KMS-11 (cell line): ENCODE data around the gene NR3C1.

Source experiments
- H2AFZ ChIP-seq: fragments of 200-600 bp; sonication (generic); 2 replicates; pipeline ENCODE4 v1.6.1; 2016; ENCODE audit warnings: antibody characterized with exemption, mixed run types, low read depth
- H3K27ac ChIP-seq: fragments of 200-600 bp; sonication (generic); 2 replicates; pipeline ENCODE4 v1.6.1; 2016; ENCODE audit warnings: mild to moderate bottlenecking, mixed run types
- H3K27me3 ChIP-seq: fragments of 200-600 bp; sonication (generic); 2 replicates; pipeline ENCODE4 v1.6.1; 2017; ENCODE audit warnings: mild to moderate bottlenecking, low read depth, mixed run types, moderate library complexity; ENCODE audit not compliant: insufficient read depth
- H3K36me3 ChIP-seq: fragments of 200-600 bp; sonication (generic); 2 replicates; pipeline ENCODE4 v1.6.1; 2017; ENCODE audit warnings: mild to moderate bottlenecking, mixed run types; ENCODE audit not compliant: insufficient read depth
- H3K4me1 ChIP-seq: fragments of 200-600 bp; sonication (generic); 2 replicates; pipeline ENCODE4 v1.6.1; 2016; ENCODE audit warnings: mild to moderate bottlenecking, low read depth, mixed run types; ENCODE audit not compliant: poor library complexity, severe bottlenecking
- H3K4me2 ChIP-seq: fragments of 200-600 bp; sonication (generic); 2 replicates; pipeline ENCODE4 v1.7.0; 2016; ENCODE audit warnings: mild to moderate bottlenecking, mixed run types
- H3K4me3 ChIP-seq: fragments of 200-600 bp; sonication (generic); IDR thresholded peaks from 2 replicates; pipeline ENCODE4 v1.6.1; 2017; ENCODE audit warnings: low read depth, low read length, mixed read lengths; ENCODE audit not compliant: insufficient read depth
- H3K79me2 ChIP-seq: fragments of 200-600 bp; sonication (generic); 2 replicates; pipeline ENCODE4 v1.6.1; 2016; ENCODE audit warnings: low read depth, mixed run types; ENCODE audit not compliant: insufficient read depth
- H3K9ac ChIP-seq: fragments of 200-600 bp; sonication (generic); 2 replicates; pipeline ENCODE4 v1.6.1; 2016; ENCODE audit warnings: mild to moderate bottlenecking, mixed run types
- H4K20me1 ChIP-seq: fragments of 200-600 bp; sonication (generic); 2 replicates; pipeline ENCODE4 v1.6.1; 2016; ENCODE audit warnings: mild to moderate bottlenecking, mixed run types; ENCODE audit not compliant: insufficient read depth
- CTCF ChIP-seq: fragments of 200-600 bp; sonication (generic); conservative IDR thresholded peaks from 2 replicates; pipeline ENCODE4 v1.6.1; 2017; ENCODE audit warnings: low read depth, mild to moderate bottlenecking, antibody characterized with exemption, low read length, moderate library complexity, mixed read lengths

NR3C1 gene

GRCh38 chr5:143362664-143363227 lies 40.7 kb downstream of the NR3C1 start:
- Histone ChIP-seq H2AFZ (no peak overlapping the region), H3K9ac (no peak overlapping the region), H3K4me3 (no peak overlapping the region), H4K20me1 (peaks cover 97% of the 10 kb centered on the region), H3K27ac (no peak overlapping the region), H3K4me2 (no peak overlapping the region), H3K79me2 (peaks cover 100% of the 10 kb centered on the region), H3K4me1 (peaks cover 98% of the 10 kb centered on the region), H3K36me3 (no peaks in the 10 kb centered on the region), H3K27me3 (no peaks in the 10 kb centered on the region)
- TF ChIP-seq CTCF, result no peak

- H3K27me3 ChIP-seq, result no peaks in the 10 kb centered on the region
- H3K27ac ChIP-seq, result peak overlapping the region; percentile 32; the same call in 1 of the 2 replicates
- no peaks in the 10 kb centered on the region; the same call in 1 of the 2 replicates for H3K36me3 ChIP-seq
- TF ChIP-seq CTCF, result no peak
- no peak overlapping the region for H2AFZ ChIP-seq
- peaks cover 100% of the 10 kb centered on the region for H3K79me2 ChIP-seq
- no peak overlapping the region for H3K9ac ChIP-seq
- H3K4me2 ChIP-seq, result peak overlapping the region; percentile 60
- peaks cover 95% of the 10 kb centered on the region for H4K20me1 ChIP-seq
- peaks cover 98% of the 10 kb centered on the region for H3K4me1 ChIP-seq
- H3K4me3 ChIP-seq, result no peak overlapping the region
These were observed 42.0 kb downstream of the NR3C1 start for GRCh38 chr5:143361438-143361837.

GRCh38 chr5:143360755-143361154 lies 42.7 kb downstream of the NR3C1 start:
- H3K27ac ChIP-seq, result peak overlapping the region; percentile 32; the same call in 1 of the 2 replicates
- no peak overlapping the region for H2AFZ ChIP-seq
- no peaks in the 10 kb centered on the region for H3K27me3 ChIP-seq
- H3K4me1 ChIP-seq, result peaks cover 98% of the 10 kb centered on the region
- H3K36me3 ChIP-seq, result no peaks in the 10 kb centered on the region; the same call in 1 of the 2 replicates
- TF ChIP-seq CTCF, result no peak
- peaks cover 100% of the 10 kb centered on the region for H3K79me2 ChIP-seq
- peaks cover 98% of the 10 kb centered on the region for H4K20me1 ChIP-seq
- peak overlapping the region; percentile 60 for H3K4me2 ChIP-seq
- no peak overlapping the region for H3K4me3 ChIP-seq
- no peak overlapping the region for H3K9ac ChIP-seq

GRCh38 chr5:143359869-143360268 lies 43.6 kb downstream of the NR3C1 start:
- H4K20me1 ChIP-seq, result peaks cover 93% of the 10 kb centered on the region
- no peak overlapping the region for H2AFZ ChIP-seq
- H3K36me3 ChIP-seq, result no peaks in the 10 kb centered on the region; the same call in 1 of the 2 replicates
- peaks cover 100% of the 10 kb centered on the region for H3K79me2 ChIP-seq
- H3K27me3 ChIP-seq, result no peaks in the 10 kb centered on the region
- H3K4me3 ChIP-seq, result no peak overlapping the region
- peaks cover 100% of the 10 kb centered on the region for H3K4me1 ChIP-seq
- H3K27ac ChIP-seq, result no peak overlapping the region
- no peak overlapping the region for H3K9ac ChIP-seq
- TF ChIP-seq CTCF, result no peak
- peak overlapping the region; percentile 60 for H3K4me2 ChIP-seq
